ENCODE results near the gene TCFL5.

TCFL5 gene

GRCh38 chr20:62794007-62794724, 67.5 kb downstream of the TCFL5 start:
- DNase-seq: peak; percentile 94

- no peak for DNase-seq
Measured at GRCh38 chr20:62793757-62794006, 67.9 kb downstream of the TCFL5 start.

DNA sequence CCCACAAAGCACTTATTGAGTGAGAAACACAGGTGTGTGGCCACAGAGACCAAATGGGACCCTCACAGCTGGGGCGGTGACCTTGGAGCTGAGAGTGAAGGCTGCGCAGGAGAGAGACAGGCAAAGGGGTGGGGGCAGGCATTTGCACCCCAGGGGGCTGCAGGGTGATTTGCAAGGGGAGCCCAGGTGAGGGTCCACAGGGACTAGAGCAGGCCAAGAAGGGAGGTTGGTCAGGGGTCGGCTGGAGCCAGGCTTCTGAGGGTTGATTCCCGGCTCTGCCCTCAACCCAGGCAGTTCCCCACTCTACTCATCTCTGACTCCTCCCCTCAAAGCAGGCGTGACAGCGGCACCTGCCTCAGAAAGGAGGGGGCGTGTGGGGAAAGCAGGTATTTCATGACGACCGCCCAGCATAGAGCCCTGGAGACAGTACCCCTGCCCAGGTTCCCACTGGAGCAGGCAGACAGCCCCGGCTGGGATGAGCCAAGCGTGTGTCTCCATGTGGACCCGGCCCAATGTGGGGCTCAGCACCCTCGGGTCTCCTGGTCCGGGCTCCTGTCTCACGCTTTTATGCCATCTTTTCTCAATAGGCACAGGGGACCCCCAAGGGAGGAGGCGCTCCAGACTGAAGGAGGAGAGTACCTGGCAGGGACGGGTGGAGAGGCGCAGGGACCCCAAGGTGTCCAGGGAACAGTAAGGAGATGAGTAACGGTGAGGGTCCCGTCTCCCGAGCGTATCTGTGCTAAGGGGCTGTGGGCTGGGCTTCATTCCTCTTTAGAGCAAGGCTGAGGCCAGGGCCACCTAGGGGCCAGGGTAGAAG, 68.5 kb downstream of the TCFL5 start:
- DNase-seq: no peak

DNA sequence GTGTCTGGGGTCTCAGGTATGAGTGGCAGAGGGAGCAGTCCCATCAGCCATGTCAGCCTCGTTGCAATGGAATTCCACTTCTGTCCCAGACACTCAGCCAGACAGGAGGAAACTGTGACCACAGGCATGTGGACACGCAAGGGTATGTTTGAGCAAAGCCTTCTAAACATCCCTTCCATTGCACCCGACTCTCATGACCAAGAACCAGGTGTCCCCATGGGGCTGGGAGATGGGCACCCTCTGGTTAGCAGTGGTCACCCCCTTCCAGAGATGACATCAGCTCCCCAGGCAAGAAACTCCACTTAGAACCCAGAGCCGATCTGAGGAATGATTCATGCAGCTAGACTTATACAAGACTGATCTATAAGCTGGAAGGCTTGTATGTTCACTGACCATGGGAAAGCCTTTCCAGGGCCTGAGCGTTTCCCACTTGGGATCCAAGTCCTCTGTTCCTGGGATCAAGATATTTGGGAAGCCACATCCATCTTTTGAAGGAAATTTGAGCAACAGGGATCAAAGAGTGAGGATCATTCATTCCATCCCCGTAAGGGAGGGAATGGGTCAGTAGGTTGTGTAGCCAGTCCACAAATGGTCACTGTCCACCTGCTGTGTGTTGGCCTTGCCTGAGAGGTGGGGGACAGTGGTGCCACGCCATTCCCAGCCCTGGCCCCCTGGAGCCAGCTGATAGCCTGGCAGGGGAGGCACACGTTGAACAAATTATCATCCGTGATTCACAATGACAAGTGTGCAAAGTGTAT, 69.3 kb downstream of the TCFL5 start:
- DNase-seq: no peak

- peak; percentile 91 for DNase-seq
Measured at GRCh38 chr20:62791301-62792181, 70.1 kb downstream of the TCFL5 start.
